Activated naive CD4-positive, alpha-beta T cell (primary cell): ENCODE data around the gene NUDT4.
"Not testable (repeated sequence)": the region's sequence is repeated elsewhere in the genome, so short reads cannot be mapped to it uniquely, and the experiment has no call there.

ENCODE experiments used
- DNase-seq, 4 experiments: peaks; one replicate each; lab custom pipeline; 2025; lab: John Stamatoyannopoulos, UW

NUDT4 gene

GRCh38 chr12:93368766-93369165, 9.0 kb upstream of the NUDT4 start:
- DNase-seq = no peak

GRCh38 chr12:93369505-93369904, 8.2 kb upstream of the NUDT4 start:
- no peak for DNase-seq

- DNase-seq = no peak
Observed at GRCh38 chr12:93370947-93371346, 6.8 kb upstream of the NUDT4 start.

- DNase-seq = no peak
Observed at GRCh38 chr12:93373961-93374656, 3.6 kb upstream of the NUDT4 start.

GRCh38 chr12:93375906-93376305, 1.8 kb upstream of the NUDT4 start:
- DNase-seq = no peak

GRCh38 chr12:93376436-93377251, 1.1 kb upstream of the NUDT4 start:
- no peak for DNase-seq

GRCh38 chr12:93378196-93378997, 672 bp downstream of the NUDT4 start:
- DNase-seq = peak; percentile 16 to 53 (median 24)

GRCh38 chr12:93378998-93379325, 1.2 kb downstream of the NUDT4 start:
- DNase-seq = no peak

GRCh38 chr12:93379326-93379980, 1.7 kb downstream of the NUDT4 start:
- no peak for DNase-seq

GRCh38 chr12:93379981-93380361, 2.2 kb downstream of the NUDT4 start:
- DNase-seq = no peak

GRCh38 chr12:93380480-93381121, 2.9 kb downstream of the NUDT4 start:
- DNase-seq = no peak

GRCh38 chr12:93381161-93381975, 3.6 kb downstream of the NUDT4 start:
- DNase-seq = no peak

- not testable (repeated sequence) for DNase-seq
Observed at GRCh38 chr12:93381976-93382437, 4.3 kb downstream of the NUDT4 start.

GRCh38 chr12:93387780-93388179, 10.1 kb downstream of the NUDT4 start:
- DNase-seq = no peak

- no peak for DNase-seq
Observed at GRCh38 chr12:93390031-93390430, 12.3 kb downstream of the NUDT4 start.

- DNase-seq = no peak
Observed at GRCh38 chr12:93390549-93391297, 13.0 kb downstream of the NUDT4 start.

- no peak for DNase-seq
Observed at GRCh38 chr12:93393425-93393824, 15.7 kb downstream of the NUDT4 start.

GRCh38 chr12:93397412-93397811, 19.7 kb downstream of the NUDT4 start:
- DNase-seq = no peak

GRCh38 chr12:93399183-93399863, 21.6 kb downstream of the NUDT4 start:
- DNase-seq = not testable (repeated sequence)
